Suprapubic skin (tissue), 4 donors: ENCODE data around the gene ITPRID2. TPM values are rescaled to one million over a fixed set of nuclear protein-coding genes. Genes with fewer than 3 reads are reported as not detected.

Experiments used
- DNase-seq, 2 donors: peaks; one replicate each; pipeline ENCODE4 v3.0.0-alpha.2; 2019; ENCODE audit warnings: low spot score in 2 of 2
- H3K27ac ChIP-seq: fragments of 200-600 bp; sonication (generic); one replicate; pipeline ENCODE4 v1.5.1; 2019
- H3K27me3 ChIP-seq: fragments of 200-600 bp; sonication (generic); one replicate; pipeline ENCODE4 v1.5.1; 2019
- H3K36me3 ChIP-seq: fragments of 200-600 bp; sonication (generic); one replicate; pipeline ENCODE4 v1.5.1; 2019
- H3K4me1 ChIP-seq: fragments of 200-600 bp; sonication (generic); one replicate; pipeline ENCODE4 v1.5.1; 2019
- H3K4me3 ChIP-seq: fragments of 200-600 bp; sonication (generic); one replicate; pipeline ENCODE4 v1.5.1; 2019; ENCODE audit warnings: mild to moderate bottlenecking
- H3K9me3 ChIP-seq: fragments of 200-600 bp; sonication (generic); one replicate; pipeline ENCODE4 v1.5.1; 2019
- EP300 ChIP-seq: sonication (generic); formaldehyde crosslinking; IDR thresholded peaks from one replicate; pipeline ENCODE4 v1.6.1; 2017; ENCODE audit warnings: antibody characterized with exemption
- POLR2A ChIP-seq, 2 donors: fragments of 450-650 bp; IDR thresholded peaks; one replicate each; pipeline ENCODE4 v1.6.1; 2017; ENCODE audit warnings: antibody characterized with exemption in 2 of 2, mild to moderate bottlenecking in 2 of 2, moderate library complexity in 2 of 2
- POLR2AphosphoS5 ChIP-seq, 3 donors: sonication (generic); formaldehyde crosslinking; IDR thresholded peaks; one replicate each; pipeline ENCODE4 v1.6.1; 2017; ENCODE audit warnings: antibody characterized with exemption in 3 of 3
- WGBS: methylation state at CpG from one replicate; pipeline ENCODE4 v1.1.5; 2018; 5-methylcytosine and 5-hydroxymethylcytosine counted together
- total RNA-seq, 4 donors: library from RNA; depleted of rRNA; stranded (reverse); fragments of >200 nt; gene quantifications; one replicate each; pipeline ENCODE4 v1.1.0, GENCODE V29; 2016
- TF ChIP-seq, protein P1 (sequence below), 2 donors: fragments of 200-600 bp in 1 of 2; fragments of 450-650 bp in 1 of 2; sonication (generic) in 1 of 2; IDR thresholded peaks; one replicate each; pipeline ENCODE4 v1.5.1; 2016 to 2019; ENCODE audit warnings: antibody characterized with exemption in 2 of 2, mild to moderate bottlenecking in 1 of 2, moderate library complexity in 1 of 2

ITPRID2 gene
- total RNA-seq, 4 donors from 2014 or later, result 172 to 288 (median 242) TPM

DNA sequence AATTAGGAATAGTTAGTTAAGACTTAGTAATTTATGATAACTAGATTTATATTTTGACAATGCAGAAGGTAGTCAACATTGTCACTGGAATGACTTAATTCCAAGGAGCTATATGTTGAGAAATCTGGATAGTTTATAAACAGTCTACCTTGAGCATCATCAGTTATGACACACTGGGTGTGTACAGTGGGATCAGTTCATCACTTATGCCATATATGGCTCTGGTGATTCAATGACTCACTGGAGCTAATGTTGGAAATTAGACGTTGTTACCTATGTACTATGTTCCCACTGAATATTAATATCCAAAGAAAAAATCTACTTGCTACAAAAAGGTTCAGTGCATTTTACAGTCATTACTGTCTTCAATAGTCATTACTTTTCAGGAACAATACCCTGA lies 34.0 kb upstream of the ITPRID2 start:
- TF ChIP-seq EP300 (no peak), POLR2AphosphoS5 (IDR thresholded peaks at IDR 0.05) (no peak), POLR2A (IDR thresholded peaks at IDR 0.05) (no peak)
- Histone ChIP-seq H3K9me3 (no peaks in the 10 kb centered on the region), H3K27me3 (no peaks in the 10 kb centered on the region), H3K36me3 (no peaks in the 10 kb centered on the region), H3K27ac (peak overlapping the region; percentile 59), H3K4me1 (peaks cover 17% of the 10 kb centered on the region), H3K4me3 (no peak overlapping the region)
- WGBS, result 61% methylated on average over 1 of the region's 1 CpG
- no peak for DNase-seq

DNA sequence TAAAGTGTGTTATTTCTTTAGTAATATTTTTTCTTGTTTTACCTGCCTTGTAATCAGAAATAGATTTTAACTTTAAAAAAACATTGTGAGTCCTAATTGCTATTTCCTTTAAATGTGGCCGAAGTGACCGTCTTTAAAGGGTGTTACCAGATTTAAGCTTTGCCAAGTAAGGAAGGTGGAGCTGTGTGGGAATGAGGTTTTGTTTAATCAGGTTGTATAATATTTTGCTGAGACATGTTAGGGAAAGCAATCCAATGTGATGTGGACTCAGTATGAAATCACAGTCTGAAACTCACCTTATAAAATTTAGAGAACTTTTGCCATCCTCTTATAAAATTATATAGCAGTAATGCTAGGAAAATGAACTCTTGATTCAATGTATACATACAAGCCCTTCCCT lies 32.9 kb upstream of the ITPRID2 start:
- Histone ChIP-seq H3K4me3 (no peak overlapping the region), H3K27me3 (no peaks in the 10 kb centered on the region), H3K9me3 (no peaks in the 10 kb centered on the region), H3K36me3 (no peaks in the 10 kb centered on the region), H3K27ac (peak overlapping the region; percentile 59), H3K4me1 (peaks cover 21% of the 10 kb centered on the region)
- no peak for DNase-seq
- WGBS, result 41% methylated on average over 2 of the region's 2 CpGs
- no peak for TF ChIP-seq POLR2AphosphoS5 (IDR thresholded peaks at IDR 0.05)
- no peak for TF ChIP-seq POLR2A (IDR thresholded peaks at IDR 0.05)
- TF ChIP-seq, protein P1, sequence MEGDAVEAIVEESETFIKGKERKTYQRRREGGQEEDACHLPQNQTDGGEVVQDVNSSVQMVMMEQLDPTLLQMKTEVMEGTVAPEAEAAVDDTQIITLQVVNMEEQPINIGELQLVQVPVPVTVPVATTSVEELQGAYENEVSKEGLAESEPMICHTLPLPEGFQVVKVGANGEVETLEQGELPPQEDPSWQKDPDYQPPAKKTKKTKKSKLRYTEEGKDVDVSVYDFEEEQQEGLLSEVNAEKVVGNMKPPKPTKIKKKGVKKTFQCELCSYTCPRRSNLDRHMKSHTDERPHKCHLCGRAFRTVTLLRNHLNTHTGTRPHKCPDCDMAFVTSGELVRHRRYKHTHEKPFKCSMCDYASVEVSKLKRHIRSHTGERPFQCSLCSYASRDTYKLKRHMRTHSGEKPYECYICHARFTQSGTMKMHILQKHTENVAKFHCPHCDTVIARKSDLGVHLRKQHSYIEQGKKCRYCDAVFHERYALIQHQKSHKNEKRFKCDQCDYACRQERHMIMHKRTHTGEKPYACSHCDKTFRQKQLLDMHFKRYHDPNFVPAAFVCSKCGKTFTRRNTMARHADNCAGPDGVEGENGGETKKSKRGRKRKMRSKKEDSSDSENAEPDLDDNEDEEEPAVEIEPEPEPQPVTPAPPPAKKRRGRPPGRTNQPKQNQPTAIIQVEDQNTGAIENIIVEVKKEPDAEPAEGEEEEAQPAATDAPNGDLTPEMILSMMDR (IDR thresholded peaks at IDR 0.05), result no peak
- TF ChIP-seq EP300, result no peak

DNA sequence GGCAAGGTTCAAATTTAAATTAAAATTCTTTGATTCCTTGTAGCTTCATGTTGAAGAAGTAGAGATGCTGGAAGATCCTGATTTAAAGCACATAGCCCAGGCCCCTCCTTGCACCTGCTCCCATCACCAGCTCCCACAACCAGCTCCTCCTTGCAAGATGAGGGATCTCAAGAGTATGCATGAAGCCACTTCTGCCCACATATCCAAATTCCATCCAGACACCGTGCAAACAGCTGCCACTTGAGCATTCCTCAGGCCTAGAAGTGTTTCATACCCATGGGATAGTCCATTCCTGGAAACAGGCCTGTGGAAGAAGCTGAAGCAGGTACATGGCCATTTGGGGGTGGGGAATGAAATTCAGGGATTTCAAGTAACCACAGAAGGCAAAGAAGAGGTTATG lies 32.4 kb upstream of the ITPRID2 start:
- Histone ChIP-seq H3K36me3 (no peaks in the 10 kb centered on the region), H3K4me1 (peaks cover 21% of the 10 kb centered on the region), H3K27me3 (no peaks in the 10 kb centered on the region), H3K27ac (peak overlapping the region; percentile 59), H3K9me3 (no peaks in the 10 kb centered on the region), H3K4me3 (no peak overlapping the region)
- WGBS, result 91% methylated on average over 1 of the region's 1 CpG
- no peak for DNase-seq
- TF ChIP-seq EP300 (no peak), POLR2AphosphoS5 (IDR thresholded peaks at IDR 0.05) (no peak), POLR2A (IDR thresholded peaks at IDR 0.05) (no peak)
- TF ChIP-seq, protein P1 (IDR thresholded peaks at IDR 0.05), result no peak

DNA sequence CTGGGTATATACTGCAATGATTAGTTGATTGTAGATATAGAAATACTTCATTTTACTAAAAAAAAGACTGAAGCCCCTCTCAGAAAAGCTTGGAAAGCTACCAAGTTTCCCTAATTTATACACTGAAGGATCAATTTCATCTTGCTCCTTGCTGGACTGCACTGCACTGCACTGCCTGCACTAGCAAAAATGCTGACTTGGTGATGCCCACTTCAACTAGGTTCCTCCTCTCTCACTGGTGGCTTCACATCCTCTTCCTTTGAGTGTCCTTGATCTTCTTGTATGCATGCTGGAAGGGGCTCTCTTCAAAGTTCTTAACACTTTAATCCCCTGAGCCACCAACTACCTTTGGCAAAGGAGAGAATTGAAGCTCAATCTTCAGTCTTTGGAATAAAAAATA lies 31.7 kb upstream of the ITPRID2 start:
- Histone ChIP-seq H3K9me3 (no peaks in the 10 kb centered on the region), H3K36me3 (no peaks in the 10 kb centered on the region), H3K4me3 (no peak overlapping the region), H3K27ac (no peak overlapping the region), H3K4me1 (peaks cover 21% of the 10 kb centered on the region), H3K27me3 (no peaks in the 10 kb centered on the region)
- TF ChIP-seq POLR2A (IDR thresholded peaks at IDR 0.05) (no peak), EP300 (no peak), POLR2AphosphoS5 (IDR thresholded peaks at IDR 0.05) (no peak)
- no peak for DNase-seq

DNA sequence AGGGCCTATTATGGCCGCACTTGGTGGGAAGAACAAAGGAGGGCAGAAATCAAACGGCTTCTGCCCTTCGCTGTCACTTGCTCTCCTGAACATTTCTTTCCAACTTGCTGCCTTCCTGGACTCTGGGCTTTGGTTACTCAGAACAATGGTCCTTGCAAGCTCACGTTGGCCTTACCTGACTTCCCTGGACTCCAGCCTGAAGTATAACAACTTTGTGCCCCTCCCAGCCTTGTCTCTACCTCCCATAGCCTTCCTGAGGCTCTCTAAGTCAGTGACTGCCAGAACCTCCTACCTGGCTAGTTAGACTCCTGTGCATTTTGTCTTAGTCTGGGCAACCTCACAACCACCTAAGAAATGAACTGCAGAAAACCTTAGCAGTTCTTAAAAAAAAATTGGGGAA lies 30.2 kb upstream of the ITPRID2 start:
- TF ChIP-seq POLR2AphosphoS5 (IDR thresholded peaks at IDR 0.05), result no peak
- no peak for TF ChIP-seq POLR2A (IDR thresholded peaks at IDR 0.05)
- TF ChIP-seq, protein P1 (IDR thresholded peaks at IDR 0.05), result no peak
- TF ChIP-seq EP300, result no peak
- WGBS, result 80% methylated on average over 4 of the region's 4 CpGs
- no peaks in the 10 kb centered on the region for H3K9me3 ChIP-seq
- H3K4me1 ChIP-seq, result peaks cover 21% of the 10 kb centered on the region
- no peak overlapping the region for H3K4me3 ChIP-seq
- no peak overlapping the region for H3K27ac ChIP-seq
- DNase-seq, result no peak
- H3K36me3 ChIP-seq, result no peaks in the 10 kb centered on the region
- no peaks in the 10 kb centered on the region for H3K27me3 ChIP-seq

DNA sequence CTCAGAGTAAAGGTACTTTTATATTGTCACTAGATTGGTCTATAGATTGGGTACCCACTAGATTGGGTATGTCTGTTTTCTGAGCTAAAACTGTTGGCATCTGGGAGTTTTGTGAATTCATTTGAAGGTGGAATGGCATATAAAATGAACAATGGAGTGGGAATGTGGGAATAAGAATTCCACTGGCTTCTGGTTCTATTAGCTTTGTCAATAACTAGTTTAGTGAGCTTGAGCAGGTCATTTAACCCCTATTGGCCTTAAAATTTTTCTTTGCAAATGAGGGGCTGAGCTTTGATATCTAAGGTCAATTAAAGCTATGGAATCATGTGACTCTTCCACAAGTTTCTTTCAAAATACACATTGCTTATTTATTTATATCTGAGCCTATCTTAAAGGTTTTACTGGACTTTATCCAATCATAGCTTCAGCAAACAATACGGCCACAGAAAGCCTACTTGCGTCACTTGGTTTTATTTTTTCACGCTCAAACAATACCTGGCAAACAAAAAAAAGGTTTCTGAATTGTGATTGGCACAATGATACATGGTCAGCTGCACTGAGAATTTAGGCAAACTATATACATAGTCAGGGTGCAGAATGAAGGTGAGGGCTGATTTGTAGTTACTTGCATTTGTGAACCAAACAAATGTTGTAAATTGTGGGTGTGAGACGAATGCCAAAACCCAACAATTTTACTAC lies 28.8 kb upstream of the ITPRID2 start:
- WGBS, result 81% methylated on average over 4 of the region's 4 CpGs
- H3K9me3 ChIP-seq, result no peaks in the 10 kb centered on the region
- H3K27me3 ChIP-seq, result no peaks in the 10 kb centered on the region
- no peak for TF ChIP-seq EP300
- TF ChIP-seq, protein P1 (IDR thresholded peaks at IDR 0.05), result no peak
- no peak for TF ChIP-seq POLR2A (IDR thresholded peaks at IDR 0.05)
- no peak for TF ChIP-seq POLR2AphosphoS5 (IDR thresholded peaks at IDR 0.05)
- no peak for DNase-seq
- H3K4me3 ChIP-seq, result no peak overlapping the region
- H3K27ac ChIP-seq, result no peak overlapping the region
- H3K36me3 ChIP-seq, result no peaks in the 10 kb centered on the region
- H3K4me1 ChIP-seq, result peaks cover 20% of the 10 kb centered on the region
